ENCODE measurements around the gene CNOT11. TPM values are rescaled to one million over a fixed set of nuclear protein-coding genes. Genes with fewer than 3 reads are reported as not detected.
"Not testable (repeated sequence)": the region's sequence is repeated elsewhere in the genome, so short reads cannot be mapped to it uniquely, and the experiment has no call there.

CNOT11 gene
- total RNA-seq, 2 experiments from 2014 or later = 39.4 to 46.8 TPM

- no peaks in the 10 kb centered on the region for H3K27me3 Mint-ChIP-seq
- H3K4me3 ChIP-seq (ENCODE audit: low read length) = no peak overlapping the region
- no peaks in the 10 kb centered on the region for H3K36me3 Mint-ChIP-seq (ENCODE audit: low read depth)
- H3K27me3 ChIP-seq (ENCODE audit: control insufficient read depth in 1 of 2, insufficient read depth in 2 of 2, low read length in 2 of 2) = no peaks in the 10 kb centered on the region
- H3K27ac ChIP-seq (ENCODE audit: low read depth in 1 of 2, low read length in 2 of 2) = no peak overlapping the region
- no peaks in the 10 kb centered on the region for H3K4me1 ChIP-seq (ENCODE audit: insufficient read depth, low read length)
- no peaks in the 10 kb centered on the region for H3K9me3 Mint-ChIP-seq
- intact Hi-C loops (cut with DNase I, micrococcal nuclease) = no loop called here
- H3K4me1 Mint-ChIP-seq (ENCODE audit: low read depth) = no peaks in the 10 kb centered on the region
- no peak overlapping the region for H3K27ac Mint-ChIP-seq
- ATAC-seq (ENCODE audit: poor library complexity) (no peak), DNase-seq (no peak)
- H3K9me3 ChIP-seq (ENCODE audit: control insufficient read depth in 1 of 2, insufficient read depth in 1 of 2, low read length in 2 of 2) = no peaks in the 10 kb centered on the region
- POLR2A ChIA-PET = no interaction called here
- H3K4me3 Mint-ChIP-seq = no peak overlapping the region
- CTCF ChIA-PET = no interaction called here
- no peaks in the 10 kb centered on the region for H3K36me3 ChIP-seq (ENCODE audit: insufficient read depth, low read length)
- no peak for TF ChIP-seq CTCF (IDR thresholded peaks at IDR 0.05)
Observed at GRCh38 chr2:101231937-101232730, 20.6 kb upstream of the CNOT11 start.

GRCh38 chr2:101232770-101233169, 19.9 kb upstream of the CNOT11 start:
- no peaks in the 10 kb centered on the region for H3K27me3 ChIP-seq (ENCODE audit: control insufficient read depth in 1 of 2, insufficient read depth in 2 of 2, low read length in 2 of 2)
- Mint-ChIP-seq H3K4me1 (ENCODE audit: low read depth) (no peaks in the 10 kb centered on the region), H3K36me3 (ENCODE audit: low read depth) (no peaks in the 10 kb centered on the region), H3K27me3 (no peaks in the 10 kb centered on the region), H3K9me3 (no peaks in the 10 kb centered on the region), H3K4me3 (no peak overlapping the region), H3K27ac (no peak overlapping the region)
- no peak for TF ChIP-seq CTCF (IDR thresholded peaks at IDR 0.05)
- H3K4me3 ChIP-seq (ENCODE audit: low read length) = no peak overlapping the region
- H3K36me3 ChIP-seq (ENCODE audit: insufficient read depth, low read length) = no peaks in the 10 kb centered on the region
- no peak for ATAC-seq (ENCODE audit: poor library complexity)
- CTCF ChIA-PET = no interaction called here
- H3K27ac ChIP-seq (ENCODE audit: low read depth in 1 of 2, low read length in 2 of 2) = no peak overlapping the region
- POLR2A ChIA-PET = no interaction called here
- no peak for DNase-seq
- intact Hi-C loops (cut with DNase I, micrococcal nuclease) = no loop called here
- H3K4me1 ChIP-seq (ENCODE audit: insufficient read depth, low read length) = no peaks in the 10 kb centered on the region
- no peaks in the 10 kb centered on the region for H3K9me3 ChIP-seq (ENCODE audit: control insufficient read depth in 1 of 2, insufficient read depth in 1 of 2, low read length in 2 of 2)

GRCh38 chr2:101234169-101234938, 18.3 kb upstream of the CNOT11 start:
- no peaks in the 10 kb centered on the region for H3K9me3 ChIP-seq (ENCODE audit: control insufficient read depth in 1 of 2, insufficient read depth in 1 of 2, low read length in 2 of 2)
- H3K4me3 ChIP-seq (ENCODE audit: low read length) = no peak overlapping the region
- no peaks in the 10 kb centered on the region for H3K27me3 Mint-ChIP-seq
- H3K36me3 Mint-ChIP-seq (ENCODE audit: low read depth) = no peaks in the 10 kb centered on the region
- CTCF ChIA-PET = no interaction called here
- no peaks in the 10 kb centered on the region for H3K4me1 ChIP-seq (ENCODE audit: insufficient read depth, low read length)
- no peaks in the 10 kb centered on the region for H3K36me3 ChIP-seq (ENCODE audit: insufficient read depth, low read length)
- no peaks in the 10 kb centered on the region for H3K4me1 Mint-ChIP-seq (ENCODE audit: low read depth)
- H3K27ac ChIP-seq (ENCODE audit: low read depth in 1 of 2, low read length in 2 of 2) = no peak overlapping the region
- H3K27ac Mint-ChIP-seq = no peak overlapping the region
- ATAC-seq (ENCODE audit: poor library complexity) (no peak), DNase-seq (no peak)
- no peaks in the 10 kb centered on the region for H3K9me3 Mint-ChIP-seq
- POLR2A ChIA-PET = no interaction called here
- TF ChIP-seq CTCF (IDR thresholded peaks at IDR 0.05) = no peak
- no peak overlapping the region for H3K4me3 Mint-ChIP-seq
- intact Hi-C loops (cut with DNase I, micrococcal nuclease) = no loop called here
- no peaks in the 10 kb centered on the region for H3K27me3 ChIP-seq (ENCODE audit: control insufficient read depth in 1 of 2, insufficient read depth in 2 of 2, low read length in 2 of 2)

- H3K4me1 ChIP-seq (ENCODE audit: insufficient read depth, low read length); H3K27me3 ChIP-seq (ENCODE audit: control insufficient read depth in 1 of 2, insufficient read depth in 2 of 2, low read length in 2 of 2); H3K27me3 Mint-ChIP-seq; intact Hi-C loops (cut with DNase I, micrococcal nuclease); H3K9me3 ChIP-seq (ENCODE audit: control insufficient read depth in 1 of 2, insufficient read depth in 1 of 2, low read length in 2 of 2); ATAC-seq (ENCODE audit: poor library complexity); H3K9me3 Mint-ChIP-seq; H3K36me3 ChIP-seq (ENCODE audit: insufficient read depth, low read length); H3K27ac Mint-ChIP-seq; H3K4me3 Mint-ChIP-seq; H3K27ac ChIP-seq (ENCODE audit: low read depth in 1 of 2, low read length in 2 of 2); H3K36me3 Mint-ChIP-seq (ENCODE audit: low read depth); H3K4me1 Mint-ChIP-seq (ENCODE audit: low read depth); H3K4me3 ChIP-seq (ENCODE audit: low read length); DNase-seq; CTCF ChIA-PET: not testable (repeated sequence)
- POLR2A ChIA-PET = interaction anchor here (0.6 kb wide), 1 partner anchor 12 kb away, joined by 4 read pairs; no protein-coding TSS in a partner anchor
Observed at GRCh38 chr2:101235956-101236355, 16.7 kb upstream of the CNOT11 start.

GRCh38 chr2:101237944-101238343, 14.7 kb upstream of the CNOT11 start:
- H3K4me3 ChIP-seq (ENCODE audit: low read length); H3K4me1 ChIP-seq (ENCODE audit: insufficient read depth, low read length); H3K9me3 Mint-ChIP-seq; H3K36me3 ChIP-seq (ENCODE audit: insufficient read depth, low read length); CTCF ChIA-PET; H3K4me1 Mint-ChIP-seq (ENCODE audit: low read depth); intact Hi-C loops (cut with DNase I, micrococcal nuclease); H3K27ac Mint-ChIP-seq; ATAC-seq (ENCODE audit: poor library complexity); H3K27me3 Mint-ChIP-seq; H3K9me3 ChIP-seq (ENCODE audit: control insufficient read depth in 1 of 2, insufficient read depth in 1 of 2, low read length in 2 of 2); H3K4me3 Mint-ChIP-seq; H3K27me3 ChIP-seq (ENCODE audit: control insufficient read depth in 1 of 2, insufficient read depth in 2 of 2, low read length in 2 of 2); DNase-seq; H3K27ac ChIP-seq (ENCODE audit: low read depth in 1 of 2, low read length in 2 of 2); POLR2A ChIA-PET; H3K36me3 Mint-ChIP-seq (ENCODE audit: low read depth): not testable (repeated sequence)
